GM12874 (cell line): Measurements from ENCODE around the gene MFSD11.

Experiments used
- TF ChIP-seq, protein P1 (sequence below): IDR thresholded peaks from 2 replicates; pipeline ENCODE4 v1.5.1; 2011; ENCODE audit warnings: low read depth, mild to moderate bottlenecking, control low read depth, low read length, moderate library complexity; ENCODE audit not compliant: insufficient read depth

The MFSD11 gene

DNA sequence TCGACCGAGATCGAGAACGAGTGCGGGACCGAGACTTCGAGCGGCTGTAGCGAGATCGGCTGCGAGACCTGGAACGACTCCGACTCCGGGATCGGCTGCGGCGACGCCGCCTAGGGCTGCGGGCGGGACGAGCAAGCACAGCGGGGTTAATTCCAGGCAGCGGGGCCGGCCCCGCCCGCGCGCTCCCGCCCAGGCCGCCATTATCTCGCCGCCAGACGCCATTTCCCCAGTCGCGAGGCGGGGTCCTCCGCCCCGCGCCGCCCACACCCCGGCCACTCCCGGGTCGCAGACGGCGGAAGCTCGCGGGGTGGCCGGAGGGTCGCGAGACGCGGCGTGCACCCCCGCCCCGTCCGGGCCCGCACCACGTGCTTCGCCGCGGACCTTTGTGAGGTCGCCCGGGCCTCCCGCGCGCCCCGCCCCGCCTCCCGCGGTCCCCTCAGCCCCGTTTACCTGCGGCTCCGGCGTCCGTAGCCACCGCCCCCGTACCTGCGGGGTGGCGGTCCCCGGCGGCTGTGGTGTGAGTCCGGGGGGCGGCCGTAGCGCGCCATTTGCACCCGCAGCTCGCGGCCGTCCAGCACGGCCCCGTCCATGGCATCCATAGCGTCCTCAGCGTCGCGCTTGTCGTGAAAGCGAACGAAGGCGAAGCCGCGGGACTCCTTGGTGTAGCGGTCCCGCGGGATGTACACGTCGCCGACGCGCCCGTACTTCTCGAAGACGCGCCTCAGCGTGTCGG lies 1.4 kb upstream of the MFSD11 start:
- TF ChIP-seq, protein P1, sequence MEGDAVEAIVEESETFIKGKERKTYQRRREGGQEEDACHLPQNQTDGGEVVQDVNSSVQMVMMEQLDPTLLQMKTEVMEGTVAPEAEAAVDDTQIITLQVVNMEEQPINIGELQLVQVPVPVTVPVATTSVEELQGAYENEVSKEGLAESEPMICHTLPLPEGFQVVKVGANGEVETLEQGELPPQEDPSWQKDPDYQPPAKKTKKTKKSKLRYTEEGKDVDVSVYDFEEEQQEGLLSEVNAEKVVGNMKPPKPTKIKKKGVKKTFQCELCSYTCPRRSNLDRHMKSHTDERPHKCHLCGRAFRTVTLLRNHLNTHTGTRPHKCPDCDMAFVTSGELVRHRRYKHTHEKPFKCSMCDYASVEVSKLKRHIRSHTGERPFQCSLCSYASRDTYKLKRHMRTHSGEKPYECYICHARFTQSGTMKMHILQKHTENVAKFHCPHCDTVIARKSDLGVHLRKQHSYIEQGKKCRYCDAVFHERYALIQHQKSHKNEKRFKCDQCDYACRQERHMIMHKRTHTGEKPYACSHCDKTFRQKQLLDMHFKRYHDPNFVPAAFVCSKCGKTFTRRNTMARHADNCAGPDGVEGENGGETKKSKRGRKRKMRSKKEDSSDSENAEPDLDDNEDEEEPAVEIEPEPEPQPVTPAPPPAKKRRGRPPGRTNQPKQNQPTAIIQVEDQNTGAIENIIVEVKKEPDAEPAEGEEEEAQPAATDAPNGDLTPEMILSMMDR = no peak

DNA sequence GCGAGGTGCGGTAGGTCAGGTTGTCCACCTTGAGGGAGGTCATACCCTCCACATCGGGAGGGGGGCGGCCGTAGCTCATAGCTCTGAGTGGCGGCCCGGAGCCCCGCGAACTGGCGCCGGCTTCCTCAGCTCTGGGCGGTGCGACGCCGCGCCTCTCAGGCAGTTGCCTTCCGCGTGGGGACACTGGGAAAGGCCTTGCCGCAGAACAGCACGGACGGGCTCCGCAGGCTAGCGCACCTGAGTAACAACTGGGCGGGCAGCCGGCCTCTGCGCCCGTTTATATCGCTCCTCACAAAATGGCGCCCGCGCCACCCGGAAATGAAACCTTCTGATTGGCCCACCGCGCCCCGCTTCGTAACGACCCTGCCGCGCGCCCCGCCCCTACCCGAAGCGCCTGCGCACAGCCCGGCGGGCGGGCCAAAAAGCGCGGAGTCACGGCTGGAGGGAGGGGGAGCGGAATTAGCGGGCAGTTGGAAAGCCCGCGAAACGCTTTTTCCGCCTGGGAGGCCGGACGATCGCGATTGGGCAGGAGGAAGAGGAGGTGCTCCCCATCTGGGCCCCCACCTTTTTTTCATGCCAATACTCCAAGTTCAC lies 740 bp upstream of the MFSD11 start, which contains the start of gene SRSF2:
Gene SRSF2, minus strand, starts transcription at position 250 of the 594 bp plus-strand sequence. Its CDS starts 171 bp downstream, at position 79.
- TF ChIP-seq, protein P1 = no peak

DNA sequence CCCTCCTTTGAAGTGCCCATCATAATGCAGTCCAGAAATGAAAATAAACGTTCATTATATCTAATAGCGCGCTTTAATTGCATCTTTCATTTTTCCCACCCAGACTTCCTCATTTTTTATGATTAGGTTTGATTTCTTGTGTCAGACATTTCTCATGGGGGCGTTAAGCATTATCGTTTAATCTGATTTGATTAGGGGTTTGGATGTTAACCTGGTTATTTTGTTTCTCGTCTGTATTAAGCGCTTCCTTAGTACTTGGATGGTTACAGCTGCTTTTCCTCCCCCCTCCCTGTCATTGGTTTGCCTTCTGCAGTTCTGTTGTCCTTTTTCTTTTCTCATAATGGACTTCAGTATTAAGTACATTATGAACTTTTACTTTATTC lies 540 bp downstream of the MFSD11 start:
- TF ChIP-seq, protein P1 = no peak

DNA sequence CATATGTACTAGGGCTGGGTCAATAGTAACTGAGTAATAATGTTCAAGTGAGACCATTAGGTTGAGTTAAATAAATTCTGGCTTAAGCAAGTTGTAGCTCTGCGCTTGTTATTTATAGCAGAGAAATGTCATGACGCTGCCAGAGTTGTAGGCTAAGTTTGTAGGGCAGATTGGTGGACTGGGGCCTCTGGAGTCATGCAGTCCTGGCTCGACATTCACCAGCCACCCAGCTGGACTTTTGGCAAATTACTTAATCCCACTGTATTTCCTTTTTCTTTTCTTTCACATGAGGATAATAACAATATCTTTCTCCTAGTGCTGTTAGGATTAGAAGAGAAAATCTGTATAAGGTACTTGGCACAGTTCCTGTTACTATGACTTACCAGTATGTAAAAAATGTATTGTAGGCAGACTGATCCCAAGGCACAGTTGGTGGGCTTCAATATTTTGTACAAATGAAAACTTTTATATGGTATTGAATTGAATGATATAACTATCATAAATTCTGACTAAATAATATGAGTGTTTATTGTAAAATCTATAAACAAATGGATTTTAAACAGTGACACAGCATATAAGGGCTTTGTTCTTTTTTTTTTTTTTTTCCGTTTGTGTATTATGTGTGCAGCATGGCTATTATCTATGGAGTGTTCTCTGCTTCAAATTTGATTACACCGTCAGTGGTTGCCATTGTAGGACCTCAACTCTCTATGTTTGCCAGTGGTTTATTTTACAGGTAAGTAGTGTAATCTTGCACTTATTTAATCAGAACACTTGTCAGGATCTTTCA lies 2.6 kb downstream of the MFSD11 start:
- TF ChIP-seq, protein P1 = no peak

DNA sequence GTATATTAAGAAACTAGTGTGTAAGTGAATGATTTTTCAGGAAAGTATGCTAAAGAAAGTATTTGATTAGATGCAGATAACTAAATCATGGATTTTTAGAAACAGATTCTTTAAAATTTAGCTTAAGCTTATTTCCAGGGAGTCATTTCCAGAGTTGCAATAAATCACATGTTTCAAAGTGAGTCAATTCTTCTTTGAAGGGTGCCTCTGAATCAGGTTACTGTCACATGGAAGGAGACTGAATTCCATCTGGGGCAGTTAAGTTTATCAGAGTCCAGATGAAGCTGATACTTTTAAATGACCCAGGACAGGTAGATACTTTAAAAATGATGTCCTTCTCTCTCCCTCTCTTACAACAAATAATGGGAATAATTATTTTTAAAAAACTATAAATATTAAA lies 5.0 kb downstream of the MFSD11 start:
- TF ChIP-seq, protein P1 = no peak

DNA sequence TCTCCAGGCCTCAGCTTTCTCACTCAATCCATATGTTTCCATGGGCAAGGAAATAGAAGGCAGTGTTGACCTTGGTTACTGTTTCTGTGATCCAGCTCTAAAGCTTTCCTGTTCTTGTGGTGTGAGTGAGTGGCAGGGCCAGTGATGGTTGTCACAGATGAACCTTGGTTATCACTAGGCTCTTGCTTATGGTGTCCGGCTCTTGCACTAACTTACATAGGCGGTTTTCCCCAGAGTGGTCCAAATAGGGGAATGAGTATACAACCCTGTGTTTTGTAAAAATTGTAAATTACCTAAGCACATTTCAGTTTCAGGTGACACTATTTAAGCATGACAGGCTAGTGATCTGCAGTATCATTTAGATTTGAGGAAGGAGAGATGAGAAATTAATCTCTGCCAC lies 6.8 kb downstream of the MFSD11 start:
- TF ChIP-seq, protein P1 = no peak

DNA sequence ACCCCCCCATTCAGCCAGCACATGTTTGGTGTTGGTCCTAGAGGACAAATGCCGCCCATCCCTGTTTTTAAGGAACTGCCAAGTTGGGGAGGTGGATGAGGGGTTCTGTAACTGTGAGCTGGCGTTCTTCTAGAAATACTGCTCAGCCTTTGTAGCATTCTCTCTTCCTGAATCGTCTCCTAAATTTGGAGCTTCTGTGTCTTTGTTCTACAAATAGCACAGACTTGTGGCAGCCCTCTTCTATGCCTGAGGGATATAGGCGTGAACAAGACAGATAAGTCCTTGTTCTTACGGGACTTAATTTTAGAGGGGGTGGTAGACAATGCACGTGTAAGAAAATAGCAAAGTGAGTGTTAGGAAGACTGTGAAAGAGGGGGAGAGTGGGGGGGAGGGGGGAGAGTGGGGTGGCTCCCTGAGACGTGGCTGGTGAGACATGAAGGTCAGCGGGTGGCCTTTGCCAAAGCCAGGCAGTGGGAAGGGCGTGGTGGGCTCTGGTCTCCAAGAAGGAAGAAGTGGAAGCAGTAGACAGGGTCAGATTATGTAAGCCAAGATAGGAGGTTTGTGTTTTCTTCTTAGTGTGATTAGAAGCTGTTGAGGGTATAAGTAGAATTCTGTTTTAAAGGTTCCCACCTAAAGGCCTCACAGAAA lies 9.9 kb downstream of the MFSD11 start:
- TF ChIP-seq, protein P1 = no peak
